Myocyte (in vitro differentiated cells): ENCODE results near the gene ZNF319. TPM values are rescaled to one million over a fixed set of nuclear protein-coding genes. Genes with fewer than 3 reads are reported as not detected.
"Not testable (repeated sequence)": the region's sequence is repeated elsewhere in the genome, so short reads cannot be mapped to it uniquely, and the experiment has no call there.

Experiments used
- DNase-seq: peaks from one replicate; pipeline ENCODE4 v3.0.0-alpha.2; 2012; ENCODE audit warnings: low read depth
- total RNA-seq: library from RNA; depleted of rRNA; stranded (reverse); fragments of >200 nt; gene quantifications from 2 replicates; pipeline ENCODE4 v1.2.3, GENCODE V29; 2014

ZNF319 gene
- total RNA-seq, 1 donor from 2014 or later, result 3.9 TPM

GRCh38 chr16:57979006-57979585 is 21.4 kb downstream of the ZNF319 start:
- DNase-seq, result no peak

- not testable (repeated sequence) for DNase-seq
Observed at GRCh38 chr16:57978070-57978465, 22.4 kb downstream of the ZNF319 start.

GRCh38 chr16:57977418-57978069 is 22.9 kb downstream of the ZNF319 start:
- DNase-seq, result no peak

GRCh38 chr16:57976331-57976796 is 24.1 kb downstream of the ZNF319 start:
- DNase-seq, result peak; percentile 13

- DNase-seq, result no peak
Observed at GRCh38 chr16:57972306-57972705, 28.2 kb downstream of the ZNF319 start.

GRCh38 chr16:57971848-57972247 is 28.6 kb downstream of the ZNF319 start:
- no peak for DNase-seq

GRCh38 chr16:57970970-57971369 is 29.5 kb downstream of the ZNF319 start, which contains the start of gene CNGB1:
Gene CNGB1, minus strand, starts transcription at chr16:57971128. Its CDS starts 3,842 bp downstream, at chr16:57967286.
- no peak for DNase-seq

GRCh38 chr16:57970319-57970718 is 30.2 kb downstream of the ZNF319 start:
- no peak for DNase-seq

GRCh38 chr16:57969451-57970123 is 30.9 kb downstream of the ZNF319 start:
- no peak for DNase-seq

- no peak for DNase-seq
Observed at GRCh38 chr16:57967916-57968315, 32.6 kb downstream of the ZNF319 start.

- DNase-seq, result no peak
Observed at GRCh38 chr16:57966986-57967385, 33.5 kb downstream of the ZNF319 start.

- DNase-seq, result no peak
Observed at GRCh38 chr16:57966204-57966771, 34.2 kb downstream of the ZNF319 start.

- no peak for DNase-seq
Observed at GRCh38 chr16:57964157-57964700, 36.2 kb downstream of the ZNF319 start.

GRCh38 chr16:57962756-57963155 is 37.7 kb downstream of the ZNF319 start:
- no peak for DNase-seq

- DNase-seq, result no peak
Observed at GRCh38 chr16:57962046-57962445, 38.4 kb downstream of the ZNF319 start.

GRCh38 chr16:57961538-57961937 is 38.9 kb downstream of the ZNF319 start:
- DNase-seq, result no peak

- no peak for DNase-seq
Observed at GRCh38 chr16:57960826-57961472, 39.5 kb downstream of the ZNF319 start.

- no peak for DNase-seq
Observed at GRCh38 chr16:57960310-57960709, 40.2 kb downstream of the ZNF319 start.

- no peak for DNase-seq
Observed at GRCh38 chr16:57959804-57960203, 40.7 kb downstream of the ZNF319 start.

GRCh38 chr16:57959121-57959520 is 41.4 kb downstream of the ZNF319 start:
- no peak for DNase-seq

- no peak for DNase-seq
Observed at GRCh38 chr16:57958544-57958943, 41.9 kb downstream of the ZNF319 start.
